22Rv1 (cell line): ENCODE measurements around the gene SLC30A1.

Source experiments
- CTCF ChIP-seq: fragments of 450-650 bp; IDR thresholded peaks from 2 replicates; pipeline ENCODE4 v1.5.1; 2017; ENCODE audit warnings: mild to moderate bottlenecking
- ZFX ChIP-seq: fragments of 450-650 bp; IDR thresholded peaks from 2 replicates; pipeline ENCODE4 v1.6.1; 2017; ENCODE audit warnings: antibody characterized with exemption, borderline replicate concordance

- no peak for TF ChIP-seq CTCF
- no peak for TF ChIP-seq ZFX
Observed at GRCh38 chr1:211605034-211605433, 26.1 kb upstream of the SLC30A1 start.
